K562 (cell line): ENCODE measurements around the gene MAP9. TPM values are rescaled to one million over a fixed set of nuclear protein-coding genes. Genes with fewer than 3 reads are reported as not detected.

Experiments
- ATAC-seq: fragments of 200-7000 bp; cut with Tn5 transposase; 3 replicates; pipeline ENCODE4 v1.9.1; 2020; ENCODE audit warnings: moderate library complexity
- BruUV-seq: library from RNA; stranded (reverse); fragments of 400-500 nt; replicated peaks from 2 replicates; lab custom pipeline; 2021; lab: Mats Ljungman, UMichigan
- CTCF ChIA-PET: fragments of 300-600 bp; formaldehyde crosslinking; extraction: SDS; loops from one replicate; lab custom pipeline; 2021; ENCODE audit warnings: low intra/inter-chr PET ratio; lab: Yijun Ruan, JAX
- POLR2A ChIA-PET: fragments of 300-600, 350-650 bp; sonication (Branson Sonifier 250); formaldehyde crosslinking; extraction: SDS; loops from one replicate; lab custom pipeline; 2021; ENCODE audit warnings: antibody characterized with exemption, inconsistent platforms; lab: Yijun Ruan, JAX
- DNase-seq, 4 experiments: peaks; one replicate each; pipeline versions ENCODE4 v3.0.0 to v3.0.0-alpha.2; 2011 to 2018; ENCODE audit warnings: low spot score in 3 of 4, mixed read lengths in 3 of 4; ENCODE audit errors: extremely low read depth in 1 of 4
- FAIRE-seq: peaks from 2 replicates; lab custom pipeline; 2011; peaks lifted over from hg19 to GRCh38; lab: Jason Lieb, UNC
- H2AFZ ChIP-seq: 2 replicates; pipeline ENCODE4 v1.6.0; 2011; ENCODE audit warnings: low read depth, low read length, control low read depth, inconsistent platforms
- H3K27ac ChIP-seq: fragments of 200-600 bp; 3 replicates; pipeline ENCODE4 v1.8.0; 2011; ENCODE audit warnings: low read depth, mild to moderate bottlenecking, control low read depth, inconsistent platforms, low read length, moderate library complexity, mixed read lengths; ENCODE audit errors: extremely low read depth
- H3K27me3 ChIP-seq, 2 experiments: fragments of 300-600 bp in 1 of 2; 2 replicates in 1 of 2; 3 replicates in 1 of 2; pipeline versions ENCODE4 v1.6.0 to v1.8.0; 2011; ENCODE audit warnings: inconsistent platforms in 2 of 2, low read length in 2 of 2, mild to moderate bottlenecking in 1 of 2, mixed read lengths in 1 of 2, moderate library complexity in 1 of 2; ENCODE audit not compliant: control insufficient read depth in 2 of 2, insufficient read depth in 2 of 2
- H3K36me3 ChIP-seq: fragments of 300-600 bp; 3 replicates; pipeline ENCODE4 v1.8.0; 2011; ENCODE audit warnings: mild to moderate bottlenecking, low read length, inconsistent platforms; ENCODE audit not compliant: control insufficient read depth, insufficient read depth
- H3K4me1 ChIP-seq, 2 experiments: fragments of 200-600 bp in 1 of 2; replicated peaks in 1 of 2; 2 replicates in 1 of 2; 3 replicates in 1 of 2; pipeline versions ENCODE4 v1.5.1 to v1.8.0; 2011; ENCODE audit warnings: inconsistent platforms in 2 of 2, low read length in 2 of 2, mild to moderate bottlenecking in 1 of 2, mixed read lengths in 1 of 2, moderate library complexity in 1 of 2; ENCODE audit not compliant: control insufficient read depth in 2 of 2, insufficient read depth in 2 of 2
- H3K4me2 ChIP-seq: 2 replicates; pipeline ENCODE4 v1.6.1; 2011; ENCODE audit warnings: low read length, control low read depth, inconsistent platforms, mixed read lengths; ENCODE audit not compliant: insufficient read depth
- H3K4me3 ChIP-seq: fragments of 200-600 bp; sonication (generic), shearing (Covaris generic); 2 replicates; pipeline ENCODE4 v1.5.1; 2016; ENCODE audit warnings: control low read depth, inconsistent platforms
- H3K79me2 ChIP-seq: fragments of 200-600 bp; 3 replicates; pipeline ENCODE4 v1.8.0; 2011; ENCODE audit warnings: low read length, inconsistent platforms; ENCODE audit not compliant: control insufficient read depth, insufficient read depth
- H3K9ac ChIP-seq, 2 experiments: 2 replicates each; pipeline versions ENCODE4 v1.6.0 to v1.6.1; 2011; ENCODE audit warnings: low read depth in 2 of 2, low read length in 2 of 2, control low read depth in 1 of 2, inconsistent platforms in 1 of 2, mild to moderate bottlenecking in 1 of 2, mixed read lengths in 1 of 2; ENCODE audit not compliant: insufficient read depth in 1 of 2
- H3K9me1 ChIP-seq: one replicate; pipeline ENCODE4 v1.6.0; 2011; ENCODE audit warnings: inconsistent platforms, mild to moderate bottlenecking, low read length, moderate library complexity; ENCODE audit not compliant: control insufficient read depth, insufficient read depth
- H3K9me3 ChIP-seq: replicated peaks from 2 replicates; pipeline ENCODE4 v1.5.1; 2011; ENCODE audit warnings: low read depth, low read length, inconsistent platforms; ENCODE audit not compliant: control insufficient read depth, insufficient read depth
- H4K20me1 ChIP-seq: replicated peaks from 2 replicates; pipeline ENCODE4 v1.6.1; 2011; ENCODE audit warnings: low read length, inconsistent platforms, mixed read lengths; ENCODE audit not compliant: control insufficient read depth, insufficient read depth
- DACH1 ChIP-seq: fragments of 450-650 bp; IDR thresholded peaks from 2 replicates; pipeline ENCODE4 v1.6.1; 2018; ENCODE audit not compliant: partially characterized antibody
- ETV5 ChIP-seq: sonication (generic); formaldehyde crosslinking; IDR thresholded peaks from 2 replicates; pipeline ENCODE4 v1.4.0; 2020; ENCODE audit warnings: low read depth, mild to moderate bottlenecking, missing genetic modification reagents
- NCOR1 ChIP-seq: fragments of 450-650 bp; IDR thresholded peaks from 2 replicates; pipeline ENCODE4 v1.6.1; 2016; ENCODE audit warnings: mild to moderate bottlenecking, moderate library complexity
- PML ChIP-seq: IDR thresholded peaks from 2 replicates; pipeline ENCODE4 v1.6.1; 2012; ENCODE audit warnings: low read length, inconsistent platforms
- PRPF4 ChIP-seq: fragments of 200-400 bp; formaldehyde crosslinking; IDR thresholded peaks from one replicate; pipeline ENCODE4 v1.6.1; 2017; ENCODE audit warnings: low read length, low read depth, mild to moderate bottlenecking; ENCODE audit not compliant: insufficient read depth, poor library complexity, severe bottlenecking
- SLC30A9 ChIP-seq: fragments of 250-450 bp; sonication (Bioruptor Pico); IDR thresholded peaks from 2 replicates; pipeline ENCODE4 v1.8.0; 2022; ENCODE audit warnings: mild to moderate bottlenecking, moderate library complexity
- SMARCA5 ChIP-seq: fragments of 450-650 bp; IDR thresholded peaks from 2 replicates; pipeline ENCODE4 v1.6.1; 2016
- STAT6 ChIP-seq: sonication (generic); formaldehyde crosslinking; IDR thresholded peaks from 2 replicates; pipeline ENCODE4 v1.8.1; 2023; ENCODE audit warnings: mild to moderate bottlenecking, missing genetic modification reagents
- ZBTB7A ChIP-seq: IDR thresholded peaks from 2 replicates; pipeline ENCODE4 v1.6.1; 2011; ENCODE audit warnings: low read depth, mild to moderate bottlenecking, low read length, moderate library complexity, borderline replicate concordance; ENCODE audit not compliant: control insufficient read depth
- ZNF143 ChIP-seq: sonication (generic); formaldehyde crosslinking; IDR thresholded peaks from 2 replicates; pipeline ENCODE4 v1.9.0; 2022; ENCODE audit warnings: mild to moderate bottlenecking, missing genetic modification reagents
- ZNF184 ChIP-seq: sonication (generic); formaldehyde crosslinking; IDR thresholded peaks from 2 replicates; pipeline ENCODE4 v1.5.0; 2020; ENCODE audit warnings: missing genetic modification reagents
- ZSCAN32 ChIP-seq: fragments of 450-650 bp; formaldehyde crosslinking; IDR thresholded peaks from 2 replicates; pipeline ENCODE4 v1.4.0; 2020; ENCODE audit warnings: mild to moderate bottlenecking, moderate library complexity
- WGBS: fragments of 100-300 bp; shearing (Covaris generic); methylation state at CpG from one replicate; pipeline ENCODE4 v1.1.6; 2016; ENCODE audit warnings: low coverage, mixed read lengths; ENCODE audit not compliant: insufficient coverage; ENCODE audit errors: missing lambda C conversion rate; 5-methylcytosine and 5-hydroxymethylcytosine counted together
- in situ Hi-C: fragments of 300-500 bp; cut with MboI; formaldehyde crosslinking; loops from 4 replicates; pipeline ENCODE4 v1.15.0; 2018; ENCODE audit warnings: inconsistent platforms, mixed read lengths
- intact Hi-C: fragments of 100-400 bp; cut with micrococcal nuclease; formaldehyde crosslinking; loops from 2 replicates; pipeline ENCODE4 v1.14.2; 2022
- polyA plus RNA-seq, 8 experiments: library from polyadenylated mRNA; depleted of rRNA in 4 of 8; stranded (reverse) in 5 of 8; unstranded in 3 of 8; fragments of >200 nt; fragmentation: Nextera tagmentation in 2 of 8; fragmentation: Illumina TruSeq in 1 of 8; extraction: Ambion mirVana in 2 of 8; extraction: Trizol in 1 of 8; gene quantifications; 2 replicates each; pipeline versions ENCODE4 v1.2.1 to v1.2.3, GENCODE V29; 2011 to 2014; ENCODE audit warnings: inconsistent platforms in 1 of 8, missing spikeins in 1 of 8
- total RNA-seq, 7 experiments: library from RNA; depleted of rRNA in 6 of 7; stranded (reverse); fragments of >200 nt in 6 of 7; fragmentation: Illumina TruSeq in 2 of 7; extraction: Trizol in 2 of 7; gene quantifications; 2 replicates each; pipeline versions ENCODE4 v1.2.1 to v1.2.3, GENCODE V29; 2011 to 2021; ENCODE audit warnings: low replicate concordance in 1 of 7

MAP9 gene
- total and polyA plus RNA-seq, 9 of the 15 experiments (the other 6 are each of a cell fraction or from before 2014, with no cell fraction given): 0.04 to 0.09 TPM; not detected in 7

- TF ChIP-seq STAT6 (CRISPR knock-in tag) (no peak), ZNF143 (CRISPR knock-in tag) (no peak), PRPF4 (no peak)
Observed at GRCh38 chr4:155403886-155404285, 27.1 kb upstream of the MAP9 start (continued).

GRCh38 chr4:155402941-155403340 lies 26.2 kb upstream of the MAP9 start:
- FAIRE-seq (no peak), ATAC-seq (no peak), DNase-seq (no peak)
- WGBS: 0% methylated on average over 2 of the region's 2 CpGs
- ChIA-PET CTCF (no interaction called here), POLR2A (no interaction called here)
- no TSS peak for BruUV-seq
- H3K4me3 ChIP-seq: no peak overlapping the region
- no peaks in the 10 kb centered on the region for H3K4me1 ChIP-seq
- H4K20me1 ChIP-seq: no peaks in the 10 kb centered on the region
- no peaks in the 10 kb centered on the region for H3K9me1 ChIP-seq
- H3K27me3 ChIP-seq: no peaks in the 10 kb centered on the region
- intact Hi-C loops (no loop called here), in situ Hi-C loops (no loop called here)
- no peaks in the 10 kb centered on the region for H3K36me3 ChIP-seq
- no peak overlapping the region for H3K9ac ChIP-seq
- no peak overlapping the region for H3K4me2 ChIP-seq
- TF ChIP-seq NCOR1 (no peak), PML (no peak), SLC30A9 (CRISPR knock-in tag) (no peak), DACH1 (no peak), ETV5 (CRISPR knock-in tag) (no peak), ZSCAN32 (CRISPR knock-in tag) (no peak), SMARCA5 (no peak), ZNF184 (no peak), ZBTB7A (no peak)
- no peaks in the 10 kb centered on the region for H3K79me2 ChIP-seq
- H2AFZ ChIP-seq: no peak overlapping the region
- no peaks in the 10 kb centered on the region for H3K9me3 ChIP-seq
- no peak overlapping the region for H3K27ac ChIP-seq
